ENCODE measurements around the gene THAP12.

THAP12 gene

DNA sequence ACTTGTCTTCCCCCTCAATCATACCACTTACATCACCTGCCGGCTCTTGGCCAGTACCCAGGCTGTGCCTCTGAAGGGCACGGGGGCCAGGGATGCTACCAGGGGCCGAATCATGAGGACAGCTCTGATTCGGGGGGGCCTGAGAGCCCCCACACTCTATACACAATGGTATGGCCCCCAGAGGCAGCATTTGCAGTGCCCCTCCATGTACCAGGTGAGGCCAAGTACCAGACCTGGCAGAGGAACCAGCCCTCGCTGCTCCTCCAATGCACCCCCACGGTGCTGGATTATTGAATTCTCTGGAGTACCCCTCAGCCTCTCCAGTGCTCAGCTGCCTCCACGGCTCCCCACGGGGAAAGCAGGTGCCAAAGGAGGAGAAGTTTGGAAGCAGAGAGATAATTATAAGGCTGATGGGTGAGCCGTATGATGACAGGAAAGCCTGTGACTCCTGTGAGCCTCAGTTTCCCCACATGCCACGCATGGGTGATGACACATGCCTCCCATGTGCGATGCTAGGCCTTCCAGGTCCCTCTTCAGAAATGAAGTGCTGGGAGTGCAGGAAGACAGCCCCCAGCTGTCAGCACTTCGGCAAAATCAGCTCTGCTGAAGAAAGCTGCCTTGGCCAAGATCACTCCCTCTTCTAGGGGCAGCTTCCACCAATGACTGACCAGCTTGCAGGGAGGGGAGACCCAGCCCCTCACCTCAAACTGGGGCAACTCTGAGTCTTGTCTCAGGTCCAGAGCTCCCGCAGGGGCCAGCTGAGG, 69.9 kb downstream of the THAP12 start:
- in situ Hi-C loops (cut with MboI; ENCODE audit: low sequenced_read_pairs) = loop anchor here (10.0 kb wide), 1 partner anchor 106 kb away; the partner anchor contains the start of gene WNT11

DNA sequence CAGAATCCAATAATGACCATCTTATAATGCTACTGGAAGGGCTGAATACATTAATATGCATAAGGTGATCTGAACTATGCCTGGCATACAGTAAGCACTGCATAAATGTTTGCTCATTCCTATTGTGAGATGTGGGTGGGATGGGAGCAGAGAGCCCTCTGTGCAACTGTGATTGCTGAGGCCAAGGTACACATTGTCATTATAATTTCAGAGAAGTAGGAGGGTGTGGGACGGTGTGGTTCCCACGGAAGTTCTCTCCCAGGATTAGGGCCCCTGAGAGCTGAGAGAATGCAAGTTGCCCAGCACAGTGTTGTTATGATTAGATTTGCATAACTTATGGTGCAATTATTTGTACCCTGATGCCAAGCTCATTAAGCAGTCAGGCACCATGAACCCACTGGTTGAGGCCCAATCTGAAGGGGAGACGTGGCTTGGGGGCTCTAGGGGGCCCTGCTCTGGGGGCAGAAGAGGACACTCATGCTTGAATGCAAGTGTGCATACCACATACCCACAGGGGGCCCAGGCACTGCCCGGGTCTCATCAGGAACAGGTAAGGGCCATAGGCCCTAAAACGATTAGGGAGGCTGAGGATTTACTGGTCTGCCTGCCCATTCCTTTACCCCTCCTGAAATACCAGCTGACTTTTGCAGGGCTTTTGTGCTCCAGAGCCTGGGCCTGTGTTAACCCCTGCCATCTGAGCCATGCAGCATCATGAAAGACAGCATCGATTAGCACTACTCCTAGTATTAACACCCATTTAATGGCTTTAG, 72.8 kb downstream of the THAP12 start:
- in situ Hi-C loops (cut with MboI; ENCODE audit: low sequenced_read_pairs) = no loop called here

DNA sequence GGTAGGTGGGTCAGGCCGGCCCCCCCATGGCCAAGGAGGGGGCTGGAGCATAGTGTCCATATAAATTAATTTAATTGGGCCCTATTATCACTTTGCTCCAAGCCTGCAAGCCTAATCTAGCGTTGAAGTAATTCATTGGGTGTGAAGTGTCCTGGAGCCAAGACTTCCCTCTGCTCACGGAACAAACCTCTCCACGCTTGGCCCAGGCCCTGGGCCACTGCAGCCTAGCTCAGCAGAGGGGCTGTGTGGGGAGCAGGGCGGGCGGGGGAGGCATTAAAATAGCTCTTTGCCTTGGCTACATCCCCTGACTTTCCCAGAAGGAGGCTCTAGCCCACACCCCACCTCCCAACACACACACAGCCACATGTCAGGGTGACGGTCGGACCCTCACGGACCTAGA, 73.5 kb downstream of the THAP12 start:
- in situ Hi-C loops (cut with MboI; ENCODE audit: low sequenced_read_pairs) = no loop called here

DNA sequence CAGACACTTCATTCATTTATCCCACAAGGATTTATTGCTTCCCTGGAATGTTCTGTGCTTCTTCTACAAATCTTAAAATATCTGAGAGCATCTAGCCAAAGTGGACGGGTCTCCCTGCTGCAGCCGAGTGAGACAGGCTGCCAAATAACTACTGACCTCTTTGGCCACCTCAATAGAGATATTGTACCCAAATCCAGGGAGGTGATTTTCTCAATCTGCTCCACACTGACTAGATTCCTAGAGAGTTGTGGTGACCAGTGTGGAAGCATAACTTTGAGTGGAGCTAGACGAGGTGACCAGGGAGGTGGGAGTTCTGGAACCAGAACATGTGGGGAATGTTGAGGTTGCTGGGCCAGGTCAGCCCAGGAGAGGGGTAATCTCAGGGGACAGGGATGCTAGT, 77.5 kb downstream of the THAP12 start:
- in situ Hi-C loops (cut with MboI; ENCODE audit: low sequenced_read_pairs) = no loop called here

DNA sequence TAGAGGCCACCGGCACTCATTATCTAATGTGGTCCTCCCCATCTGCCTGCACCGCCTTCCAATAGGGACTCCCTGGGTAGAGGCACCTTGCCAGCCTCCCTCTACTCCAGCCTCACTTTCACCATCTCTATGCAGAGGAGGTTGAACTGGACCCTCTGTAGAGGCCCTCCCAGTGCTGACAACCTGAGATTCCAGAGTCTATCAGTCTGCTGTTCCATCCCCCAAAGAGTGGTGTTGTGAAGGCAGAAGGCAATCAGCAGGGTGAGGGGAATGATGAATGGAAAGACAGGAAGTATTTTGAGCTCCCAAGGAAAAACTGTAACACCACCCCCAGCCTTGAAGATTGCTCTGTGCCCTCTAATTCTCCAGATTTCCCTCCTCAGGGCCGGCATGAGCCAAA, 77.9 kb downstream of the THAP12 start:
- in situ Hi-C loops (cut with MboI; ENCODE audit: low sequenced_read_pairs) = no loop called here
